OCI-LY7 (cell line): ENCODE measurements around the gene COPS8. TPM values are rescaled to one million over a fixed set of nuclear protein-coding genes. Genes with fewer than 3 reads are reported as not detected.

ENCODE experiments used
- Bru-seq: library from RNA; stranded (reverse); fragments of 400-500 nt; gene quantifications from one replicate; lab custom pipeline; 2021; lab: Mats Ljungman, UMichigan
- BruChase-seq, 2 experiments: library from RNA; stranded (reverse); fragments of 400-500 nt; gene quantifications; one replicate each; lab custom pipeline; 2021; lab: Mats Ljungman, UMichigan
- BruUV-seq: library from RNA; stranded (reverse); fragments of 400-500 nt; replicated peaks from 2 replicates; lab custom pipeline; 2021; lab: Mats Ljungman, UMichigan
- CTCF ChIA-PET: fragments of 300-600 bp; sonication (Branson Sonifier 250); formaldehyde crosslinking; loops from one replicate; lab custom pipeline; 2022; ENCODE audit warnings: antibody characterized with exemption; ENCODE audit not compliant: unreplicated experiment; lab: Charles Lee
- POLR2A ChIA-PET: fragments of 300-600 bp; sonication (Branson Sonifier 250); formaldehyde crosslinking; loops from one replicate; lab custom pipeline; 2022; ENCODE audit warnings: antibody characterized with exemption; lab: Charles Lee
- DNase-seq: peaks from one replicate; pipeline ENCODE4 v3.0.0-alpha.2; 2015; ENCODE audit warnings: low spot score
- H2AFZ ChIP-seq: fragments of 200-600 bp; sonication (generic), shearing (Covaris generic); 2 replicates; pipeline ENCODE4 v1.6.1; 2014; ENCODE audit warnings: mild to moderate bottlenecking, antibody characterized with exemption, low read length, moderate library complexity
- H3K27ac ChIP-seq: fragments of 200-600 bp; sonication (generic); 2 replicates; pipeline ENCODE4 v1.5.1; 2014; ENCODE audit warnings: mixed run types, low read depth, mild to moderate bottlenecking, moderate library complexity, low read length, inconsistent platforms; ENCODE audit not compliant: poor library complexity, severe bottlenecking
- H3K36me3 ChIP-seq: fragments of 200-600 bp; sonication (generic); 2 replicates; pipeline ENCODE4 v1.6.1; 2014; ENCODE audit warnings: mild to moderate bottlenecking, antibody characterized with exemption, low read length, moderate library complexity, mixed read lengths; ENCODE audit not compliant: insufficient read depth
- H3K4me1 ChIP-seq: fragments of 200-600 bp; sonication (generic); 2 replicates; pipeline ENCODE4 v1.5.1; 2014; ENCODE audit warnings: mild to moderate bottlenecking, low read length; ENCODE audit not compliant: insufficient read depth, poor library complexity, severe bottlenecking
- H3K4me2 ChIP-seq: fragments of 200-600 bp; sonication (generic); 2 replicates; pipeline ENCODE4 v1.6.1; 2014; ENCODE audit warnings: mild to moderate bottlenecking, low read length
- H3K4me3 ChIP-seq: fragments of 200-600 bp; sonication (generic); 2 replicates; pipeline ENCODE4 v1.5.1; 2014; ENCODE audit warnings: mild to moderate bottlenecking, low read depth, low read length; ENCODE audit not compliant: poor library complexity, severe bottlenecking
- H3K79me2 ChIP-seq: fragments of 200-600 bp; sonication (generic); 2 replicates; pipeline ENCODE4 v1.6.1; 2016; ENCODE audit warnings: low read depth, mild to moderate bottlenecking, low read length, moderate library complexity, mixed read lengths; ENCODE audit not compliant: insufficient read depth
- H3K9me2 ChIP-seq: fragments of 200-600 bp; sonication (generic); 2 replicates; pipeline ENCODE4 v1.6.1; 2016; ENCODE audit warnings: mild to moderate bottlenecking, low read length, mixed read lengths; ENCODE audit not compliant: insufficient read depth
- H3K9me3 ChIP-seq: fragments of 200-600 bp; sonication (generic); 2 replicates; pipeline ENCODE4 v1.6.1; 2014; ENCODE audit warnings: mild to moderate bottlenecking, mixed run types, low read length, mixed read lengths
- H4K20me1 ChIP-seq: fragments of 200-600 bp; sonication (generic); 2 replicates; pipeline ENCODE4 v1.6.1; 2014; ENCODE audit warnings: mild to moderate bottlenecking, antibody characterized with exemption, low read length, moderate library complexity, mixed read lengths; ENCODE audit not compliant: insufficient read depth
- CTCF ChIP-seq: fragments of 200-600 bp; sonication (generic); conservative IDR thresholded peaks from 2 replicates; pipeline ENCODE4 v1.5.1; 2014; ENCODE audit warnings: mild to moderate bottlenecking, antibody characterized with exemption, low read length, moderate library complexity, mixed read lengths
- EZH2phosphoT487 ChIP-seq: fragments of 200-600 bp; sonication (generic); IDR thresholded peaks from 2 replicates; pipeline ENCODE4 v1.6.1; 2018; ENCODE audit warnings: low read depth, borderline replicate concordance, mild to moderate bottlenecking, mixed run types, antibody characterized with exemption, low read length, moderate library complexity, mixed read lengths
- intact Hi-C: fragments of 100-400 bp; cut with micrococcal nuclease; formaldehyde crosslinking; loops from one replicate; pipeline ENCODE4 v1.10.0; 2022; ENCODE audit not compliant: unreplicated experiment
- long read RNA-seq: library from polyadenylated mRNA; stranded (forward); transcript quantifications from one replicate; pipeline ENCODE4 v2.0.0, GENCODE V29; 2022
- total RNA-seq, 2 experiments: library from RNA; depleted of rRNA in 1 of 2; stranded (reverse); fragments of >200 nt in 1 of 2; shearing (Covaris generic) in 1 of 2; gene quantifications; 2 replicates each; pipeline ENCODE4 v1.2.3, GENCODE V29; 2014 to 2022

COPS8 gene
- total RNA-seq (2014; rRNA removed; shearing (Covaris generic)) = 113 and 117 TPM in 2 replicates
- 57.6 and 58.8 TPM in 2 replicates for total RNA-seq (2022)
- percentile 89 among the genes with signal in this experiment for Bru-seq, nascent RNA
- BruChase-seq, experiment 1, labeled RNA remaining after a 6-hour chase = percentile 91 among the genes with signal in this experiment
- percentile 86 among the genes with signal in this experiment for BruChase-seq, experiment 2, labeled RNA remaining after a 2-hour chase
- long read RNA-seq, full-length matches to known transcripts = 178 of 202 reads
- long read RNA-seq, partial matches to known transcripts = 3 of 202 reads
- long read RNA-seq, other reads (novel, unspliced or antisense) = 21 of 202 reads

DNA sequence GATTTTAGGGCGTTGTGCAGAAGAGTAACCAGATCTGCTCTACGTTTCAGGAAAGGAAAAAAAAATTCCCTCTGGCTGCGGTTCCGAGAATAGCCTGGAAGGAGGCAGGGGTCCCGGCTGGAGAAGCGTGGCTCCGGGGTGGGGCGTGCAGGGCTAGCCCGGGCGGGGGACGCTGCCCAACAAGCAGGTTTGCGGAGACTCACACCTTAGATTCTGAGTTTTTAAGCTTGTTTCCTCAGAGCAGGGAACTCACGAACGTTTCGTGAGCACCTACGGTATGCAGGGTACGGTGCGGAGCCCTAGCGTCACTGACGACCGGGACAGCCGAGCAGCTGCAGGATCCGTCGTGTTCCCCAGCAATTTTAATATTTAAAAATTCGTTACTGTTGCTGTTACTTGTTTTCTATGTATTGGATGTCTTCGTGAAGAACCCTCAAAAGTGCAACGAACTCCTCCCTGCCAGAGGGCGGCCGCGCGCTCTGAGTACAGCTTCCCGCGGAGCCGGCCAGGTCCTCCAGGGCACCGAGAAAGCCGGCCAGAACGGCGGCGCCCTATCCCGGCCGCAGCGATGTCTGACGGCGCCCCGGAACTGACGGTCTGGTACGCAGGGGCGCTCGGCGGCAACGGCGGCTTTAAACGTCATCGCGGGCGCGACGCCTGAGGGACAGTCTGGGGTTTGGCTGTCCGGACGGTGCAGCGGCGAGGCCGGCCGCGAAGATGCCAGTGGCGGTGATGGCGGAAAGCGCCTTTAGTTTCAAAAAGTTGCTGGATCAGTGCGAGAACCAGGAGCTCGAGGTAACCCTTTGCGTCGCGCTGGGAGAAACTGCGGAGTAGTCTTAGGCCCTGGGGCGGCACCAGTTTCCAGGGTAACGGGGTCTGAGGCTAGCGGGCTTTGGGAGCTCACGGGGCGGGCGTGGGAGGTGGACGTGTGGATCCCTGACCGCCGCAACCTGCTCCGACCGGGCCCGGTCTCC lies at the start of gene COPS8:
TSS of gene COPS8 (plus strand) at position 642 of the 974 bp plus-strand sequence. CDS start at position 718, 76 bp downstream.
- peak within 1 kb of the TSS; percentile 94 for H3K4me2 ChIP-seq
- peaks cover 47% of the 10 kb centered on the region for H3K79me2 ChIP-seq
- intact Hi-C loops = no loop called here
- POLR2A ChIA-PET = interaction anchor here (0.6 to 2.5 kb wide), 20 partner anchors 9 to 1342 kb away, joined by 3 to 14 read pairs (median 4); no protein-coding TSS in a partner anchor
- CTCF ChIA-PET = interaction anchor here (0.6 kb wide), 1 partner anchor 498 kb away, joined by 3 read pairs; no protein-coding TSS in a partner anchor
- H3K9me2 ChIP-seq = no peaks in the 10 kb centered on the region
- peaks cover 25% of the 10 kb centered on the region; the same call in 1 of the 2 replicates for H3K36me3 ChIP-seq
- H3K4me1 ChIP-seq = peaks cover 13% of the 10 kb centered on the region
- H2AFZ ChIP-seq = peak within 1 kb of the TSS; percentile 90
- H3K4me3 ChIP-seq = peak within 1 kb of the TSS; percentile 98
- TSS peak; percentile 87 for BruUV-seq
- no peaks in the 10 kb centered on the region for H3K9me3 ChIP-seq
- peak within 1 kb of the TSS; percentile 76 for H3K27ac ChIP-seq
- DNase-seq = peak; percentile 93
- TF ChIP-seq EZH2phosphoT487 (no peak), CTCF (peak; percentile 50)
- H4K20me1 ChIP-seq = peaks cover 7% of the 10 kb centered on the region; the same call in 1 of the 2 replicates

DNA sequence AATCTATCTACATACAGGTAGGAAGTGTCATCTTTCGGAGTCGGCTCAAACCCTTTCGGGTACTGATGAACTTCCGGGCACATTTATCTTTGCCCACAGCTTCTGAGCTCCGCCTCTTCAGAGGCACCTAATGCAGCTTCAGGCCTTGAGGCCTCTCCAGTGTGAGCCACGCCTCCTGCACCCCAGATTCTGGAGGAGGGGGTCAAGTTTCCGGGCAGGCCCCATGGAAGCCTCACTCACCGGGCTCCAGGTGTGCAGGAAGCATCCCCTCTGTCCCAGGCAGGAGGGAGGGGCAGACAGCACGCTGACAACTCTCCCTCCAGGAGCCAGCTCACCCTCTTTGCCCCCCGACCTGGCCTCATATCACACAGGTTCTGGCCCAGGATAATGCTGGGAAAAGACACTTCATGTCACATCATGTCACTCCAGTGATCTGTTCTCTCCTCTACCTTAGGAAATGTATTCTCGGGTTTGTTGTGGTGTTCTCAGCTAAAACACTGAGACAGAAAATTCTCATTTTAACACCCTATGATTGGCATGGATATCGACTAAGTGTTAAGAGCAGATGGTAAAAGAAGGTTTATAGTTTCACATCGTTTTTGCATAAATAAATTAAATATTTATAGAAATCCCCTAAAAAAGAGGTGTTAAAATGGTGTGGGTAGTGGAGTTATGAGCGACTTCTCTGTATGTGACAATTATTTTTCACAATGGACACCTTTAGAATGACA lies 46.2 kb upstream of the COPS8 start:
- Histone ChIP-seq H3K27ac (no peak overlapping the region), H3K4me1 (no peaks in the 10 kb centered on the region), H2AFZ (no peak overlapping the region), H3K4me3 (no peak overlapping the region), H4K20me1 (no peaks in the 10 kb centered on the region), H3K79me2 (no peaks in the 10 kb centered on the region), H3K9me3 (no peaks in the 10 kb centered on the region), H3K36me3 (no peaks in the 10 kb centered on the region), H3K4me2 (no peak overlapping the region), H3K9me2 (no peaks in the 10 kb centered on the region)
- TF ChIP-seq CTCF = no peak
- no peak for TF ChIP-seq EZH2phosphoT487
- intact Hi-C loops = no loop called here
- CTCF ChIA-PET = no interaction called here
- POLR2A ChIA-PET = no interaction called here
- BruUV-seq = no TSS peak
- no peak for DNase-seq
